Measurements from ENCODE around the gene UNKL. TPM values are rescaled to one million over a fixed set of nuclear protein-coding genes. Genes with fewer than 3 reads are reported as not detected.

UNKL gene
- total and polyA plus RNA-seq, 2 of the 8 experiments (the other 6 are each of a cell fraction or from before 2014, with no cell fraction given) = 25.1 to 31.8 TPM

GRCh38 chr16:1315081-1316032 lies 99.1 kb downstream of the UNKL start:
- CTCF ChIA-PET (ENCODE audit: partially characterized antibody) = interaction anchor here (0.7 to 2.1 kb wide), 12 partner anchors 9 to 65 kb away, joined by 3 to 9 read pairs (median 4); no protein-coding TSS in a partner anchor

More at GRCh38 chr16:1315081-1316032, 99.1 kb downstream of the UNKL start:
- FAIRE-seq (no peak), DNase-seq (ENCODE audit: low read depth in 1 of 2, low spot score in 2 of 2) (no peak)
- H4K8ac ChIP-seq (ENCODE audit: extremely low read depth, insufficient read depth, low read length) = no peak overlapping the region; the same call in 1 of the 2 replicates
- H2BK20ac ChIP-seq (ENCODE audit: low read length) = no peak overlapping the region
- no peaks in the 10 kb centered on the region for H3K27me3 ChIP-seq (replicated peaks in 1 of 4; ENCODE audit: control insufficient read depth in 3 of 4, extremely low read depth in 1 of 4, insufficient read depth in 3 of 4, low read length in 3 of 4)
- H3K4ac ChIP-seq (replicated peaks; ENCODE audit: insufficient read length, low read depth, low read length) = no peak overlapping the region
- no peak overlapping the region for H3K27ac ChIP-seq (ENCODE audit: low read depth, low read length)
- no peak overlapping the region for H2AFZ ChIP-seq (ENCODE audit: low read length)
- H2BK5ac ChIP-seq (ENCODE audit: low read depth, low read length) = no peak overlapping the region
- no peak overlapping the region for H2BK120ac ChIP-seq (replicated peaks; ENCODE audit: low read depth, low read length)
- POLR2A ChIA-PET (ENCODE audit: partially characterized antibody) = interaction anchor here (0.9 to 11.4 kb wide), 6 partner anchors 10 to 55 kb away, joined by 3 to 106 read pairs (median 4); no protein-coding TSS in a partner anchor
- H4K20me1 ChIP-seq (replicated peaks in 1 of 2; ENCODE audit: control insufficient read depth in 1 of 2, insufficient read depth in 2 of 2, low read length in 2 of 2) = peaks cover 57 to 68% of the 10 kb centered on the region in 2 experiments
- no peak for TF ChIP-seq CEBPB (IDR thresholded peaks at IDR 0.05; ENCODE audit: low read depth, low read length)
- TF ChIP-seq HDAC2 (IDR thresholded peaks at IDR 0.05; ENCODE audit: borderline replicate concordance in 1 of 2, low read depth in 2 of 2, low read length in 2 of 2) = no peak
- TF ChIP-seq MAFK (IDR thresholded peaks at IDR 0.05; ENCODE audit: low read depth, low read length) = no peak
- no peak for TF ChIP-seq MAX (IDR thresholded peaks at IDR 0.05)
- TF ChIP-seq EGR1 (IDR thresholded peaks at IDR 0.05; ENCODE audit: borderline replicate concordance, low read depth, low read length) = no peak
- TF ChIP-seq SAP30 (IDR thresholded peaks at IDR 0.05; ENCODE audit: insufficient read depth, insufficient replicate concordance, low read length) = no peak
- TF ChIP-seq NANOG (IDR thresholded peaks at IDR 0.05; ENCODE audit: insufficient read depth, low read depth, low read length, poor library complexity, severe bottlenecking) = no peak
- TF ChIP-seq RBBP5 (IDR thresholded peaks at IDR 0.05; ENCODE audit: borderline replicate concordance, low read depth, low read length) = no peak
- WGBS, 2 experiments (ENCODE audit: extremely low coverage in 1 of 2, insufficient coverage in 1 of 2, insufficient read length in 1 of 2, insufficient replicate concordance in 2 of 2, low coverage in 1 of 2, low lambda C conversion rate in 2 of 2, missing lambda C conversion rate in 1 of 2) = 82% methylated on average over 40 of the region's 46 CpGs; no CpG with 5 or more reads in 1 of the 2 experiments
- peaks cover 0 to 12% (median 5%) of the 10 kb centered on the region in 4 experiments; a peak in 5 of 7 replicates for H3K4me1 ChIP-seq (replicated peaks in 1 of 4; ENCODE audit: control insufficient read depth in 3 of 4, insufficient read depth in 4 of 4, low read length in 3 of 4)
- H3K9ac ChIP-seq (replicated peaks in 1 of 4; ENCODE audit: extremely low read depth in 1 of 4, low read depth in 3 of 4, low read length in 3 of 4) = no peak overlapping the region
- H2BK15ac ChIP-seq (ENCODE audit: low read length) = no peak overlapping the region
- peaks cover 31 to 70% of the 10 kb centered on the region in 2 experiments for H3K79me2 ChIP-seq (ENCODE audit: control insufficient read depth in 1 of 2, insufficient read depth in 2 of 2, low read length in 2 of 2)
- no peak overlapping the region for H3K23ac ChIP-seq (ENCODE audit: insufficient read length)
- H3K56ac ChIP-seq (replicated peaks; ENCODE audit: insufficient read length, low read depth, low read length) = no peak overlapping the region
- no peak overlapping the region for H4K5ac ChIP-seq (ENCODE audit: insufficient read length, low read depth, low read length)
- H4K91ac ChIP-seq (replicated peaks; ENCODE audit: insufficient read length, low read length) = no peak overlapping the region
- H3K14ac ChIP-seq (ENCODE audit: insufficient read length) = no peak overlapping the region
- no peak overlapping the region for H3K18ac ChIP-seq (ENCODE audit: extremely low read depth, low read length)
- no peak overlapping the region for H2AK5ac ChIP-seq (ENCODE audit: low read depth, low read length)
- no peak overlapping the region for H2BK12ac ChIP-seq (ENCODE audit: low read depth, low read length)
- H3K4me2 ChIP-seq (ENCODE audit: insufficient read depth in 1 of 2, low read depth in 2 of 2, low read length in 2 of 2) = no peak overlapping the region
- peaks cover 13% of the 10 kb centered on the region for H3K79me1 ChIP-seq (ENCODE audit: low read depth, low read length)
- peaks cover 9% of the 10 kb centered on the region for H3K23me2 ChIP-seq (ENCODE audit: low read depth, low read length)
- no peaks in the 10 kb centered on the region for H3K9me3 ChIP-seq (ENCODE audit: insufficient read depth in 2 of 2, low read depth in 1 of 2, low read length in 1 of 2)
- H3K36me3 ChIP-seq (ENCODE audit: control insufficient read depth in 2 of 4, insufficient read depth in 4 of 4, low read length in 3 of 4) = peaks cover 46 to 75% (median 62%) of the 10 kb centered on the region in 4 experiments
- no peak overlapping the region for H3K4me3 ChIP-seq (ENCODE audit: extremely low read depth in 1 of 4, insufficient read depth in 2 of 4, low read depth in 3 of 4, low read length in 4 of 4)
